Prostate gland (tissue), 2 donors: ENCODE results near the gene PPP2R2B.

Source experiments
- CTCF ChIP-seq, 4 experiments: fragments of 200-600 bp in 2 of 4; fragments of 450-650 bp in 2 of 4; sonication (generic) in 2 of 4; IDR thresholded peaks; 1 replicate in 3 of 4; 2 replicates in 1 of 4; pipeline ENCODE4 v1.5.1; 2016 to 2019; ENCODE audit warnings: antibody characterized with exemption in 4 of 4, mild to moderate bottlenecking in 2 of 4, moderate library complexity in 2 of 4
- POLR2A ChIP-seq: fragments of 450-650 bp; IDR thresholded peaks from one replicate; pipeline ENCODE4 v1.6.1; 2016; ENCODE audit warnings: antibody characterized with exemption, mild to moderate bottlenecking
- POLR2AphosphoS5 ChIP-seq: sonication (generic); formaldehyde crosslinking; IDR thresholded peaks from one replicate; pipeline ENCODE4 v1.6.1; 2017; ENCODE audit warnings: antibody characterized with exemption

DNA sequence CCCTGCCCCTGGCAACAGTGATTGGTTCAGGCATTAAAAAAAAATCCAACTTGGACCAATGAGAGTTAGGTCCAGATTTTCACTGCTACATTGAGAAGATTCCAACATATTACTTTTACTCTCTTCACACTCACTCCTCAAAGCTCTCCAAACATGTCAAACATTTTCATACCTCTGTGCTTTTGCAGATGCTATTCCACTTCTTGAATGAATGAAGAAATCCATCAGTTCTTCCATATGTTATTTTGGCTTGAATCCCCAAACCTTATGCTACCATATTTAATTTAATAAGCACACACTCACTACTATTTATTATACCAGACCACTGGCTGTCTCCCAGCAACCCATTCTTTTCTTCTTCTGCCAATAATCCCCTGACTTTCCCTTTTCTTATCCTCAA lies 87.1 kb downstream of the PPP2R2B start:
- TF ChIP-seq POLR2AphosphoS5 = no peak
- no peak for TF ChIP-seq CTCF (IDR thresholded peaks at IDR 0.05)
- TF ChIP-seq POLR2A = no peak
